ENCODE measurements around the gene AMDHD1. TPM values are rescaled to one million over a fixed set of nuclear protein-coding genes. Genes with fewer than 3 reads are reported as not detected.

The AMDHD1 gene
- polyA plus RNA-seq, 1 donor from 2014 or later, result 0.20 TPM

DNA sequence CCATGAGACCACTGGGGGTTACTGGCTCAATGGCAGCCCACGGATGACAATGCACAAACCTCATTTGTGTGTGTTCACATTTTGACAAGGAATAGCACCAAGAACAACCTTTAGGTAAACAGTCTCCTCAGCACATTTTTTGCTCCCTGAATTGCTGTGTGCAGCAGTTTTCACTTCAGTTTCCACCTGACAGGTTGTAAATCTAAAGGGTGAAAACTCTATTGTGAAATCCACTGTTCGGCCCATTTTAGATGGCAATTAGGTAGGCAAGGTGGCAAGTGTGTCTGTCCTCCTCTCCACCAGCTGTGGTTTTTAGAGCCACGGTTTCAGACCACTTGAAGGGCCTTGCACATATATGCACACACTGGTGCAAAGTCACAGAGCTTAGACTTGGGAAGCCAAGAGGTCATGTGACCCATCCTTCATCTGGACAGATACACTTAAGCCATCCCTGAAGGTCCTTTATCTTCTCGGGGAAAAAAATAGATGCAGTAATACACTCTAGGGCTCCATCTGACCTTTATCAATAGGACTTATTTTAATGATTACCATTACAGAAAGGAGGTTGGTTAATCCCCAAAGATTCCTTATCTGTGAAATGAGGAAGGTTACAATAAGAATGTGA is 29.8 kb downstream of the AMDHD1 start:
- Histone ChIP-seq H4K20me1 (ENCODE audit: insufficient read depth) (no peaks in the 10 kb centered on the region), H3K4me3 (ENCODE audit: low read length) (no peak overlapping the region), H3K27me3 (ENCODE audit: insufficient read depth, low read depth, low read length) (no peaks in the 10 kb centered on the region), H3K9me3 (ENCODE audit: low read length) (no peaks in the 10 kb centered on the region), H3K36me3 (ENCODE audit: insufficient read depth, low read length) (no peaks in the 10 kb centered on the region), H3K27ac (ENCODE audit: low read length) (no peak overlapping the region), H3K9me2 (ENCODE audit: insufficient read depth, low read length) (no peaks in the 10 kb centered on the region), H3K9ac (ENCODE audit: low read length) (no peak overlapping the region), H3K79me2 (replicated peaks; ENCODE audit: insufficient read depth, low read length) (no peaks in the 10 kb centered on the region), H2AFZ (ENCODE audit: low read depth, low read length) (no peak overlapping the region), H3F3A (ENCODE audit: insufficient read depth, low read length, poor library complexity, severe bottlenecking) (no peaks in the 10 kb centered on the region), H3K4me2 (ENCODE audit: low read length) (no peak overlapping the region)
- TF ChIP-seq POLR2AphosphoS5 (IDR thresholded peaks at IDR 0.05) (no peak), TAF1 (IDR thresholded peaks at IDR 0.05; ENCODE audit: low read depth) (no peak), RAD21 (conservative IDR thresholded peaks at IDR 0.05) (no peak), MXI1 (conservative IDR thresholded peaks at IDR 0.05; ENCODE audit: poor library complexity, severe bottlenecking) (no peak), EZH2 (IDR thresholded peaks at IDR 0.05; ENCODE audit: borderline replicate concordance, insufficient read depth, low read length, poor library complexity, severe bottlenecking) (no peak), SMC3 (conservative IDR thresholded peaks at IDR 0.05; ENCODE audit: poor library complexity) (no peak), EP300 (conservative IDR thresholded peaks at IDR 0.05; ENCODE audit: poor library complexity, severe bottlenecking) (no peak)
- TF ChIP-seq, protein P1, sequence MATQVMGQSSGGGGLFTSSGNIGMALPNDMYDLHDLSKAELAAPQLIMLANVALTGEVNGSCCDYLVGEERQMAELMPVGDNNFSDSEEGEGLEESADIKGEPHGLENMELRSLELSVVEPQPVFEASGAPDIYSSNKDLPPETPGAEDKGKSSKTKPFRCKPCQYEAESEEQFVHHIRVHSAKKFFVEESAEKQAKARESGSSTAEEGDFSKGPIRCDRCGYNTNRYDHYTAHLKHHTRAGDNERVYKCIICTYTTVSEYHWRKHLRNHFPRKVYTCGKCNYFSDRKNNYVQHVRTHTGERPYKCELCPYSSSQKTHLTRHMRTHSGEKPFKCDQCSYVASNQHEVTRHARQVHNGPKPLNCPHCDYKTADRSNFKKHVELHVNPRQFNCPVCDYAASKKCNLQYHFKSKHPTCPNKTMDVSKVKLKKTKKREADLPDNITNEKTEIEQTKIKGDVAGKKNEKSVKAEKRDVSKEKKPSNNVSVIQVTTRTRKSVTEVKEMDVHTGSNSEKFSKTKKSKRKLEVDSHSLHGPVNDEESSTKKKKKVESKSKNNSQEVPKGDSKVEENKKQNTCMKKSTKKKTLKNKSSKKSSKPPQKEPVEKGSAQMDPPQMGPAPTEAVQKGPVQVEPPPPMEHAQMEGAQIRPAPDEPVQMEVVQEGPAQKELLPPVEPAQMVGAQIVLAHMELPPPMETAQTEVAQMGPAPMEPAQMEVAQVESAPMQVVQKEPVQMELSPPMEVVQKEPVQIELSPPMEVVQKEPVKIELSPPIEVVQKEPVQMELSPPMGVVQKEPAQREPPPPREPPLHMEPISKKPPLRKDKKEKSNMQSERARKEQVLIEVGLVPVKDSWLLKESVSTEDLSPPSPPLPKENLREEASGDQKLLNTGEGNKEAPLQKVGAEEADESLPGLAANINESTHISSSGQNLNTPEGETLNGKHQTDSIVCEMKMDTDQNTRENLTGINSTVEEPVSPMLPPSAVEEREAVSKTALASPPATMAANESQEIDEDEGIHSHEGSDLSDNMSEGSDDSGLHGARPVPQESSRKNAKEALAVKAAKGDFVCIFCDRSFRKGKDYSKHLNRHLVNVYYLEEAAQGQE (IDR thresholded peaks at IDR 0.05; ENCODE audit: borderline replicate concordance), result no peak
- TF ChIP-seq, protein P2, sequence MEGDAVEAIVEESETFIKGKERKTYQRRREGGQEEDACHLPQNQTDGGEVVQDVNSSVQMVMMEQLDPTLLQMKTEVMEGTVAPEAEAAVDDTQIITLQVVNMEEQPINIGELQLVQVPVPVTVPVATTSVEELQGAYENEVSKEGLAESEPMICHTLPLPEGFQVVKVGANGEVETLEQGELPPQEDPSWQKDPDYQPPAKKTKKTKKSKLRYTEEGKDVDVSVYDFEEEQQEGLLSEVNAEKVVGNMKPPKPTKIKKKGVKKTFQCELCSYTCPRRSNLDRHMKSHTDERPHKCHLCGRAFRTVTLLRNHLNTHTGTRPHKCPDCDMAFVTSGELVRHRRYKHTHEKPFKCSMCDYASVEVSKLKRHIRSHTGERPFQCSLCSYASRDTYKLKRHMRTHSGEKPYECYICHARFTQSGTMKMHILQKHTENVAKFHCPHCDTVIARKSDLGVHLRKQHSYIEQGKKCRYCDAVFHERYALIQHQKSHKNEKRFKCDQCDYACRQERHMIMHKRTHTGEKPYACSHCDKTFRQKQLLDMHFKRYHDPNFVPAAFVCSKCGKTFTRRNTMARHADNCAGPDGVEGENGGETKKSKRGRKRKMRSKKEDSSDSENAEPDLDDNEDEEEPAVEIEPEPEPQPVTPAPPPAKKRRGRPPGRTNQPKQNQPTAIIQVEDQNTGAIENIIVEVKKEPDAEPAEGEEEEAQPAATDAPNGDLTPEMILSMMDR (IDR thresholded peaks at IDR 0.05; ENCODE audit: poor library complexity, severe bottlenecking), result no peak

DNA sequence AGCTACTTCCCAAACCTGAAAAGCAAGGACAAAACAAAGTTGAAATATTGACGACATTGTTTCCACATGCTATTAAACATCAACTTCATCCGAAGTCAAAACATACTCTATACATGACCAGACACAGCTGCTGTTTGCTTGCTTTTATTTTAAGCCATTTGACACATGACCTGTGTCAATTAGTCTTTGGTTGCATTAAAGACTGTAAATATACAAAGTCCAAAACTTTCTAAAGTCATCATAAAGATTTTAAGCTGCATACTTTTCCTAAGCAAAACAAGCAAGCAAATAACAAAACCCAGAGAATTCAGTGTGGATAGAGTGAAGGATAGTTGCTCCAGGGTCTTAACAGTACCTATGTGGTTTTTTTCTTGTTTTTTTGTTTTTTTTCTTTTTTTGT is 31.2 kb downstream of the AMDHD1 start:
- Histone ChIP-seq H3K9me3 (ENCODE audit: low read length) (no peaks in the 10 kb centered on the region), H3K4me2 (ENCODE audit: low read length) (no peak overlapping the region), H4K20me1 (ENCODE audit: insufficient read depth) (no peaks in the 10 kb centered on the region), H3F3A (ENCODE audit: insufficient read depth, low read length, poor library complexity, severe bottlenecking) (no peaks in the 10 kb centered on the region), H3K9me2 (ENCODE audit: insufficient read depth, low read length) (no peaks in the 10 kb centered on the region), H3K4me3 (ENCODE audit: low read length) (no peak overlapping the region), H3K9ac (ENCODE audit: low read length) (no peak overlapping the region), H2AFZ (ENCODE audit: low read depth, low read length) (no peak overlapping the region), H3K27me3 (ENCODE audit: insufficient read depth, low read depth, low read length) (no peaks in the 10 kb centered on the region), H3K79me2 (replicated peaks; ENCODE audit: insufficient read depth, low read length) (no peaks in the 10 kb centered on the region), H3K36me3 (ENCODE audit: insufficient read depth, low read length) (no peaks in the 10 kb centered on the region), H3K27ac (ENCODE audit: low read length) (no peak overlapping the region)
- no peak for TF ChIP-seq TAF1 (IDR thresholded peaks at IDR 0.05; ENCODE audit: low read depth)
- TF ChIP-seq POLR2AphosphoS5 (IDR thresholded peaks at IDR 0.05), result no peak
- TF ChIP-seq, protein P1 (IDR thresholded peaks at IDR 0.05; ENCODE audit: borderline replicate concordance), result no peak
- no peak for TF ChIP-seq MXI1 (conservative IDR thresholded peaks at IDR 0.05; ENCODE audit: poor library complexity, severe bottlenecking)
- no peak for TF ChIP-seq RAD21 (conservative IDR thresholded peaks at IDR 0.05)
- TF ChIP-seq, protein P2 (IDR thresholded peaks at IDR 0.05; ENCODE audit: poor library complexity, severe bottlenecking), result no peak
- no peak for TF ChIP-seq EZH2 (IDR thresholded peaks at IDR 0.05; ENCODE audit: borderline replicate concordance, insufficient read depth, low read length, poor library complexity, severe bottlenecking)
- TF ChIP-seq SMC3 (conservative IDR thresholded peaks at IDR 0.05; ENCODE audit: poor library complexity), result no peak
- no peak for TF ChIP-seq EP300 (conservative IDR thresholded peaks at IDR 0.05; ENCODE audit: poor library complexity, severe bottlenecking)

All from neural cell (in vitro differentiated cells).